ENCODE data around the gene EMP1. TPM values are rescaled to one million over a fixed set of nuclear protein-coding genes. Genes with fewer than 3 reads are reported as not detected.
A peak's percentile ranks its signal among the peaks of the same experiment; 100 is the strongest.

The EMP1 gene
- total RNA-seq, 1 experiment from 2014 or later: 18.6 TPM

DNA sequence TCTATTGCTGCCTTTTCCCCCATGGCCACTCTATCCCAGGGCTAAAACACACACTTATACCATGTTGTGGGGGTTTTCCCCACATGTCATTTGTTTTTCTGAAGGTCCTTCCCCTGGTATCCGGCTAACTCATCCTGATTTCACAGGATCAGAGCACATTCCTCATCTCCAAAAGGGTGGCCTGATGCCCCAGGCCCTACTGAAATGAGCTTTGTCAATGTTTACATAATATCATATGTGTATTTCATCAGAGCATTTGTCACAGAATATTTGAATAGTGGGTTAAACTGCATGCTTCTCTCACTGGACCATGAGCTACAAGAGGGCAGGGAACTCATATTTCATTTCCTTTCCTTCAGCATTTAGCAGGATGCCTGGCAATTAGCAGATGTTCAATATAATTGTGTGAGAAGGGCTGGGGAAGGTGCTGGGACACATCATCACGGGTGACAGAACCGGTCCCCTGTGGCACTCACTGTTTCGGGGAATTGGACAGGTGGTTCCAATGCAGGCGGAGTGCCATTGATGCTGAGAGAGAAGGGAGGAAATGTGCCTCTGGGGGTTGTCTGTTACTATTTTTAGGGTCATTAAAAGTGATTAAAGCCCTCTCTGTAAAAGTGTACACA lies 26.8 kb downstream of the EMP1 start:
- no peaks in the 10 kb centered on the region for H3K9me3 ChIP-seq (ENCODE audit: control insufficient read depth, insufficient read depth, low read depth, low read length)
- ATAC-seq (no peak), DNase-seq (ENCODE audit: low read depth, low spot score) (peak; percentile 27)
- no peaks in the 10 kb centered on the region for H3K36me3 ChIP-seq (ENCODE audit: control insufficient read depth, insufficient read depth, low read length)
- ChIA-PET CTCF (interaction anchor here (0.5 kb wide), 1 partner anchor 327 kb away, joined by 5 read pairs; no protein-coding TSS in a partner anchor), POLR2A (no interaction called here)
- no peak overlapping the region for H3K4me3 ChIP-seq (ENCODE audit: low read depth in 2 of 2, low read length in 2 of 2)
- in situ Hi-C loops (cut with HindIII; ENCODE audit: low pct_unique_long_range_greater_than_20kb, low sequenced_read_pairs): no loop called here
- no peaks in the 10 kb centered on the region for H3K4me1 ChIP-seq (ENCODE audit: control insufficient read depth, insufficient read depth, low read length)
- peaks cover 2% of the 10 kb centered on the region; the same call in 1 of the 2 replicates for H3K27me3 ChIP-seq (ENCODE audit: control insufficient read depth, insufficient read depth, low read length)
- intact Hi-C loops (cut with micrococcal nuclease; ENCODE audit: unreplicated experiment): no loop called here
- TF ChIP-seq CTCF (IDR thresholded peaks at IDR 0.05) (no peak), SIN3A (IDR thresholded peaks at IDR 0.05; ENCODE audit: borderline replicate concordance, insufficient read depth, low read depth, low read length) (no peak), POLR2AphosphoS5 (IDR thresholded peaks at IDR 0.05; ENCODE audit: low read depth, low read length) (no peak)
- BruUV-seq (replicated peaks): no TSS peak
- H3K27ac ChIP-seq (ENCODE audit: low read length): no peak overlapping the region

DNA sequence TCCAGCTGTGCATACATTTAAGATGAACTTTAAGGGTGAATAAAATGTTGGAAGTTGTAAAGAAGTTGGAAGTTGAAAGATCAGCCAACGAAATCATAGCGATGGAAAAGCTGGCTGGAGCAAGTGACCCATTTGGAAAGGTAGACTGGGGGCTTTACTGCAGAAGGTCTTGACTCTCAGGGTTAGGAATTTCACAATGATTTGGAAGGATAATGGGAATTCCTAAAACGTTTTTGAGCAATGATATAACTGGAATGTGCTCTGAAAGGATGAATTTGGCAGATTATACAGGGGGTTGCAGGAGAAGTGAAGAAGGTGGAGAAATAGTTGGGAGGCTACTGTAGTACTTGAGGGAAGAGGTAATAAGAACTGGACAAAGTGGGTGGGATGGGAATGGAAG lies 27.4 kb downstream of the EMP1 start:
- BruUV-seq (replicated peaks): no TSS peak
- intact Hi-C loops (cut with micrococcal nuclease; ENCODE audit: unreplicated experiment): no loop called here
- Histone ChIP-seq H3K27me3 (ENCODE audit: control insufficient read depth, insufficient read depth, low read length) (peaks cover 2% of the 10 kb centered on the region; the same call in 1 of the 2 replicates), H3K36me3 (ENCODE audit: control insufficient read depth, insufficient read depth, low read length) (no peaks in the 10 kb centered on the region), H3K4me1 (ENCODE audit: control insufficient read depth, insufficient read depth, low read length) (no peaks in the 10 kb centered on the region), H3K27ac (ENCODE audit: low read length) (no peak overlapping the region), H3K9me3 (ENCODE audit: control insufficient read depth, insufficient read depth, low read depth, low read length) (no peaks in the 10 kb centered on the region), H3K4me3 (ENCODE audit: low read depth in 2 of 2, low read length in 2 of 2) (no peak overlapping the region)
- ChIA-PET CTCF (interaction anchor here (0.5 kb wide), 1 partner anchor 328 kb away, joined by 5 read pairs; no protein-coding TSS in a partner anchor), POLR2A (no interaction called here)
- no peak for TF ChIP-seq POLR2AphosphoS5 (IDR thresholded peaks at IDR 0.05; ENCODE audit: low read depth, low read length)
- TF ChIP-seq TCF7L2 (IDR thresholded peaks at IDR 0.05; ENCODE audit: low read depth, low read length): no peak
- no peak for TF ChIP-seq SIN3A (IDR thresholded peaks at IDR 0.05; ENCODE audit: borderline replicate concordance, insufficient read depth, low read depth, low read length)
- no peak for TF ChIP-seq CTCF (IDR thresholded peaks at IDR 0.05)
- TF ChIP-seq, protein P1, sequence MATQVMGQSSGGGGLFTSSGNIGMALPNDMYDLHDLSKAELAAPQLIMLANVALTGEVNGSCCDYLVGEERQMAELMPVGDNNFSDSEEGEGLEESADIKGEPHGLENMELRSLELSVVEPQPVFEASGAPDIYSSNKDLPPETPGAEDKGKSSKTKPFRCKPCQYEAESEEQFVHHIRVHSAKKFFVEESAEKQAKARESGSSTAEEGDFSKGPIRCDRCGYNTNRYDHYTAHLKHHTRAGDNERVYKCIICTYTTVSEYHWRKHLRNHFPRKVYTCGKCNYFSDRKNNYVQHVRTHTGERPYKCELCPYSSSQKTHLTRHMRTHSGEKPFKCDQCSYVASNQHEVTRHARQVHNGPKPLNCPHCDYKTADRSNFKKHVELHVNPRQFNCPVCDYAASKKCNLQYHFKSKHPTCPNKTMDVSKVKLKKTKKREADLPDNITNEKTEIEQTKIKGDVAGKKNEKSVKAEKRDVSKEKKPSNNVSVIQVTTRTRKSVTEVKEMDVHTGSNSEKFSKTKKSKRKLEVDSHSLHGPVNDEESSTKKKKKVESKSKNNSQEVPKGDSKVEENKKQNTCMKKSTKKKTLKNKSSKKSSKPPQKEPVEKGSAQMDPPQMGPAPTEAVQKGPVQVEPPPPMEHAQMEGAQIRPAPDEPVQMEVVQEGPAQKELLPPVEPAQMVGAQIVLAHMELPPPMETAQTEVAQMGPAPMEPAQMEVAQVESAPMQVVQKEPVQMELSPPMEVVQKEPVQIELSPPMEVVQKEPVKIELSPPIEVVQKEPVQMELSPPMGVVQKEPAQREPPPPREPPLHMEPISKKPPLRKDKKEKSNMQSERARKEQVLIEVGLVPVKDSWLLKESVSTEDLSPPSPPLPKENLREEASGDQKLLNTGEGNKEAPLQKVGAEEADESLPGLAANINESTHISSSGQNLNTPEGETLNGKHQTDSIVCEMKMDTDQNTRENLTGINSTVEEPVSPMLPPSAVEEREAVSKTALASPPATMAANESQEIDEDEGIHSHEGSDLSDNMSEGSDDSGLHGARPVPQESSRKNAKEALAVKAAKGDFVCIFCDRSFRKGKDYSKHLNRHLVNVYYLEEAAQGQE (IDR thresholded peaks at IDR 0.05; ENCODE audit: insufficient read depth in 1 of 2, low read depth in 2 of 2, low read length in 1 of 2): no peak
- ATAC-seq: no peak
- DNase-seq (ENCODE audit: low read depth, low spot score): no peak
- in situ Hi-C loops (cut with HindIII; ENCODE audit: low pct_unique_long_range_greater_than_20kb, low sequenced_read_pairs): no loop called here
